Breast epithelium (tissue), 4 donors: ENCODE data around the gene DNAH8. TPM values are rescaled to one million over a fixed set of nuclear protein-coding genes. Genes with fewer than 3 reads are reported as not detected.
A peak's percentile ranks its signal among the peaks of the same experiment; 100 is the strongest.

Experiments
- DNase-seq, 2 donors: peaks; one replicate each; pipeline ENCODE4 v3.0.0-alpha.2; 2019; ENCODE audit warnings: low spot score in 2 of 2
- H3K27ac ChIP-seq, 2 donors: fragments of 200-600 bp; sonication (generic) in 1 of 2; one replicate each; pipeline ENCODE4 v1.5.1; 2016 to 2019; ENCODE audit warnings: mild to moderate bottlenecking in 1 of 2
- H3K27me3 ChIP-seq, 2 donors: fragments of 200-600 bp; sonication (generic) in 1 of 2; one replicate each; pipeline versions ENCODE4 v1.5.1 to v1.6.0; 2017 to 2019; ENCODE audit warnings: control low read depth in 1 of 2, mild to moderate bottlenecking in 1 of 2
- H3K36me3 ChIP-seq: fragments of 200-600 bp; one replicate; pipeline ENCODE4 v1.5.1; 2019
- H3K4me1 ChIP-seq, 2 donors: fragments of 200-600 bp; sonication (generic); one replicate each; pipeline ENCODE4 v1.5.1; 2016 to 2019; ENCODE audit warnings: control low read depth in 1 of 2
- H3K4me3 ChIP-seq, 3 donors: fragments of 200-600 bp; sonication (generic); 1 replicate in 2 of 3; 2 replicates in 1 of 3; pipeline ENCODE4 v1.5.1; 2016 to 2019; ENCODE audit warnings: mild to moderate bottlenecking in 3 of 3, moderate library complexity in 2 of 3
- H3K9me3 ChIP-seq, 2 donors: fragments of 200-600 bp; sonication (generic) in 1 of 2; one replicate each; pipeline ENCODE4 v1.5.1; 2016 to 2019; ENCODE audit warnings: control low read depth in 1 of 2
- CTCF ChIP-seq, 3 donors: fragments of 450-650 bp; IDR thresholded peaks; one replicate each; pipeline ENCODE4 v1.5.1; 2016 to 2017; ENCODE audit warnings: antibody characterized with exemption in 3 of 3, mild to moderate bottlenecking in 3 of 3, moderate library complexity in 3 of 3
- POLR2A ChIP-seq: fragments of 450-650 bp; IDR thresholded peaks from one replicate; pipeline ENCODE4 v1.6.1; 2016; ENCODE audit warnings: antibody characterized with exemption, mild to moderate bottlenecking, moderate library complexity
- POLR2AphosphoS5 ChIP-seq, 3 donors: sonication (generic); formaldehyde crosslinking; IDR thresholded peaks; one replicate each; pipeline ENCODE4 v1.6.1; 2017; ENCODE audit warnings: antibody characterized with exemption in 3 of 3
- intact Hi-C: fragments of 100-400 bp; cut with DNase I; formaldehyde crosslinking; loops from one replicate; pipeline ENCODE4 v1.15.1; 2023; ENCODE audit warnings: low total_unique reads
- total RNA-seq, 3 donors: library from RNA; depleted of rRNA; stranded (reverse); fragments of >200 nt; gene quantifications; one replicate each; pipeline ENCODE4 v1.1.0, GENCODE V29; 2016

Gene DNAH8
- under 1 TPM in 2 of 3 donors, not detected in 1; under 0.01 TPM for total RNA-seq

DNA sequence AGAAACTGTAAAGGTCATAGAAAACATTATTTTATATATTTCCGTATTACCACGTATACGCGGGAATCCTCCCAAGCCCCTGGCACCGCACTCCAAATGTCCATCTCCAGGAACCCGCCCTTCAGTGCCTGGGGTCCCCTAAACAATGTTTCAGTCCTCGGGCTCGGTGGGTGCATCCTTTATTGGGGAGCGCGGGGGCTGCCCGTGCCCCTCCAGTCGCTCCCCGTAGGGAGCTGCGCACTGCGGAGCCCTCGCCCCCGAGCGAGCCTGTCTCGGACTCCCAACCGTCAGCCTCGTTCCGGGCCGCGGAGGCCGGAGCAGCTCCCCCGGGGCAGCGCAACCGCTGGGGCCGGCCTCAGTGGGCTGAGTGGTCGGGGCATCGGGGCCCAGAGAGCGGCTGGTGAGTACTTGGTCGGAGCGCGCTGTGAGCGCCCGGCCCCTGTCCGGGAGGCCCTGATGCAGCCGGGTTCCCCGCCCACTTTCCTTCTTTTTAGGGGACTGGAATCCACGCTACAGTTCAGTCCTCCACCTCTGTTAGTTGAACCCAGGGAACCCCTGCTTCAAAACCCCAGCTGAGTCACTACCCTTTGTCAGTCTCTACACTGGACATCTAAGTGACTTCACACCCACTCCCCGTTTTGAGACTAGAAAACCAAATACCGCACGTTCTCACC, at the start of gene DNAH8:
DNAH8 (plus strand) TSS at position 296 of the 674 bp plus-strand sequence. CDS start 7,499 bp downstream, outside the sequence.
- TF ChIP-seq POLR2AphosphoS5 (IDR thresholded peaks at IDR 0.05) (no peak), POLR2A (no peak), CTCF (IDR thresholded peaks at IDR 0.05) (no peak)
- Histone ChIP-seq H3K4me1 (no peaks in the 10 kb centered on the region), H3K27me3 (peaks cover 0 to 28% of the 10 kb centered on the region in 2 donors), H3K36me3 (no peaks in the 10 kb centered on the region), H3K27ac (no peak within 1 kb of the TSS), H3K9me3 (no peaks in the 10 kb centered on the region), H3K4me3 (peak within 1 kb of the TSS; percentile 24 to 64 (median 33))
- no peak for DNase-seq
- intact Hi-C loops = no loop called here

GRCh38 chr6:38671885-38672467, 43.1 kb upstream of the DNAH8 start:
- H3K36me3 ChIP-seq = peaks cover 4% of the 10 kb centered on the region
- no peaks in the 10 kb centered on the region for H3K4me1 ChIP-seq
- no peak for TF ChIP-seq POLR2A
- TF ChIP-seq CTCF (IDR thresholded peaks at IDR 0.05) = peak; percentile 4 to 57 (median 35)
- TF ChIP-seq POLR2AphosphoS5 (IDR thresholded peaks at IDR 0.05) = no peak
- H3K4me3 ChIP-seq = no peak overlapping the region
- no peaks in the 10 kb centered on the region for H3K9me3 ChIP-seq
- DNase-seq = no peak
- intact Hi-C loops = no loop called here
- no peaks in the 10 kb centered on the region for H3K27me3 ChIP-seq
- H3K27ac ChIP-seq = no peak overlapping the region

GRCh38 chr6:38673397-38674165, 41.5 kb upstream of the DNAH8 start:
- Histone ChIP-seq H3K27me3 (no peaks in the 10 kb centered on the region), H3K9me3 (no peaks in the 10 kb centered on the region), H3K4me1 (no peaks in the 10 kb centered on the region), H3K4me3 (no peak overlapping the region), H3K36me3 (peaks cover 4% of the 10 kb centered on the region), H3K27ac (no peak overlapping the region)
- intact Hi-C loops = no loop called here
- TF ChIP-seq POLR2AphosphoS5 (IDR thresholded peaks at IDR 0.05) (no peak), CTCF (IDR thresholded peaks at IDR 0.05) (no peak), POLR2A (no peak)
- no peak for DNase-seq

GRCh38 chr6:38676236-38676973, 38.7 kb upstream of the DNAH8 start:
- Histone ChIP-seq H3K9me3 (no peaks in the 10 kb centered on the region), H3K27ac (no peak overlapping the region), H3K27me3 (no peaks in the 10 kb centered on the region), H3K4me3 (no peak overlapping the region), H3K4me1 (no peaks in the 10 kb centered on the region), H3K36me3 (peaks cover 4% of the 10 kb centered on the region)
- no peak for DNase-seq
- intact Hi-C loops = no loop called here
- TF ChIP-seq POLR2A (no peak), POLR2AphosphoS5 (IDR thresholded peaks at IDR 0.05) (no peak), CTCF (IDR thresholded peaks at IDR 0.05) (no peak)
